ENCODE measurements around the gene CHRNB2. TPM values are rescaled to one million over a fixed set of nuclear protein-coding genes. Genes with fewer than 3 reads are reported as not detected.

The CHRNB2 gene
- total RNA-seq, 4 donors from 2014 or later: under 0.01 to 0.65 (median 0.19) TPM

DNA sequence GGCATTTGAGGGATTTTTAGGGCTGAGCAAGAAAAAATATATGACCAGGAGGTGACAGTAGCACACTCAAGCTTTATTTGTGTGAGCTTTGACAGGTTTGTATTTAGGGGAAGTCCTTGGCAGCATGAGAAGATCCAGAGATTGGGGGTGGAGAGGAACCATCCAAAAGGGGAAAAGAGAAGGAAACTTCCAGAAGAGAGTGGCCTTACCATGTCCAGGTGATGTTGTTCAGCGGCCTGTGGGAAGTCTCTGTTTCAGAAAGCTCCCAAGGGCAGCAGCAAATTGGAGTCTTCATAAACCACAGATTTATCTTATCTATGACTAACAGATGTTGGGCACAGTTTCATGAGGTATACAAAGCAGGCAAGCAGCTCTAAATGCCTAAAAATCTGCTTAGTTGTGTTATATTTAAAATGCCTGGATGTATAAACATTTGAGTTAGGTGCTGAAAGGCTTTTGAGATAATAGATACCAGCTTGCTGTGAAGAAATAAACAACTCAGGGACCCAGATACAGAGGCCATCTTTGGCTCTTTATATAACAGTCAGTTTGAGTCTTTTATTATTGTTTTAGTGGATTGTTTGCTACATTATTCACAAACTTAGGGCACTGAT lies 61.6 kb downstream of the CHRNB2 start:
- Histone ChIP-seq H3K27ac (replicated peaks in 1 of 4) (no peak overlapping the region), H3K27me3 (no peaks in the 10 kb centered on the region), H3K36me3 (no peaks in the 10 kb centered on the region), H3K4me1 (peaks cover 17 to 27% (median 20%) of the 10 kb centered on the region in 4 donors), H3K9me3 (peaks cover 0 to 7% (median 2%) of the 10 kb centered on the region in 4 donors), H3K4me3 (no peak overlapping the region)
- intact Hi-C loops (cut with DNase I): no loop called here
- TF ChIP-seq EP300 (IDR thresholded peaks at IDR 0.05): no peak
- no peak for TF ChIP-seq POLR2A (IDR thresholded peaks at IDR 0.05; ENCODE audit: low read depth)
- TF ChIP-seq, protein P1, sequence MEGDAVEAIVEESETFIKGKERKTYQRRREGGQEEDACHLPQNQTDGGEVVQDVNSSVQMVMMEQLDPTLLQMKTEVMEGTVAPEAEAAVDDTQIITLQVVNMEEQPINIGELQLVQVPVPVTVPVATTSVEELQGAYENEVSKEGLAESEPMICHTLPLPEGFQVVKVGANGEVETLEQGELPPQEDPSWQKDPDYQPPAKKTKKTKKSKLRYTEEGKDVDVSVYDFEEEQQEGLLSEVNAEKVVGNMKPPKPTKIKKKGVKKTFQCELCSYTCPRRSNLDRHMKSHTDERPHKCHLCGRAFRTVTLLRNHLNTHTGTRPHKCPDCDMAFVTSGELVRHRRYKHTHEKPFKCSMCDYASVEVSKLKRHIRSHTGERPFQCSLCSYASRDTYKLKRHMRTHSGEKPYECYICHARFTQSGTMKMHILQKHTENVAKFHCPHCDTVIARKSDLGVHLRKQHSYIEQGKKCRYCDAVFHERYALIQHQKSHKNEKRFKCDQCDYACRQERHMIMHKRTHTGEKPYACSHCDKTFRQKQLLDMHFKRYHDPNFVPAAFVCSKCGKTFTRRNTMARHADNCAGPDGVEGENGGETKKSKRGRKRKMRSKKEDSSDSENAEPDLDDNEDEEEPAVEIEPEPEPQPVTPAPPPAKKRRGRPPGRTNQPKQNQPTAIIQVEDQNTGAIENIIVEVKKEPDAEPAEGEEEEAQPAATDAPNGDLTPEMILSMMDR (IDR thresholded peaks at IDR 0.05): no peak
- no peak for TF ChIP-seq POLR2AphosphoS5 (IDR thresholded peaks at IDR 0.05)
- 83% methylated on average over 1 of the region's 1 CpG for WGBS
- DNase-seq (ENCODE audit: extremely low spot score): no peak

Other genes starting within 250 kb of the CHRNB2 start
- gene AQP10, start 246.7 kb upstream of the CHRNB2 start, total RNA-seq: not detected
- gene ATP8B2, start 242.3 kb upstream of the CHRNB2 start, total RNA-seq: 100 to 1,000 TPM; 108 to 178 (median 128) TPM
- 10 to 100 TPM; 44.4 to 61.1 (median 54.9) TPM for gene IL6R, start 162.4 kb upstream of the CHRNB2 start, total RNA-seq
- 1 to 10 TPM; 2.3 to 5.0 (median 4.3) TPM for gene TDRD10, start 65.6 kb upstream of the CHRNB2 start, total RNA-seq
- gene SHE, start 65.4 kb upstream of the CHRNB2 start, total RNA-seq: 10 to 100 TPM; 12.5 to 17.0 (median 12.6) TPM
- 10 to 100 TPM; 23.7 to 41.3 (median 31.3) TPM for gene UBE2Q1, start 9.1 kb upstream of the CHRNB2 start, total RNA-seq
- gene ADAR, start 40.4 kb downstream of the CHRNB2 start, total RNA-seq: 10 to 100 TPM; 80.2 to 96.3 (median 87.1) TPM

Data from esophagus muscularis mucosa (tissue), 4 donors.